ENCODE measurements around the gene RNF187. TPM values are rescaled to one million over a fixed set of nuclear protein-coding genes. Genes with fewer than 3 reads are reported as not detected.
"Not testable (repeated sequence)": the region's sequence is repeated elsewhere in the genome, so short reads cannot be mapped to it uniquely, and the experiment has no call there.

The RNF187 gene
- total and polyA plus RNA-seq, 2 donors (not counting 1 experiment from before 2014, with no cell fraction given), result 46.1 to 89.5 TPM

GRCh38 chr1:228465141-228465540 lies 22.0 kb upstream of the RNF187 start:
- no peak for DNase-seq (ENCODE audit: low read depth in 2 of 2)
- Histone ChIP-seq H3K27ac (ENCODE audit: insufficient read depth, low read length) (no peak overlapping the region), H3K9ac (ENCODE audit: insufficient read depth, low read length) (no peak overlapping the region)

GRCh38 chr1:228465571-228466146 lies 21.5 kb upstream of the RNF187 start:
- Histone ChIP-seq H3K9ac (ENCODE audit: insufficient read depth, low read length) (no peak overlapping the region), H3K4me1 (ENCODE audit: control insufficient read depth, extremely low read depth, insufficient read depth, low read length) (no peaks in the 10 kb centered on the region), H3K36me3 (ENCODE audit: control insufficient read depth, insufficient read depth, low read length) (no peaks in the 10 kb centered on the region), H3K27me3 (ENCODE audit: control insufficient read depth, insufficient read depth, low read length) (peaks cover 24% of the 10 kb centered on the region), H3K79me2 (ENCODE audit: control insufficient read depth, insufficient read depth, low read length) (no peaks in the 10 kb centered on the region), H3K4me2 (ENCODE audit: extremely low read depth, insufficient read depth, low read length) (no peak overlapping the region), H3K4me3 (replicated peaks in 1 of 4; ENCODE audit: control extremely low read depth in 1 of 4, insufficient read depth in 1 of 4, low read depth in 3 of 4, low read length in 4 of 4) (no peak overlapping the region), H3K9me3 (ENCODE audit: control insufficient read depth, insufficient read depth, low read depth, low read length) (no peaks in the 10 kb centered on the region), H3K27ac (ENCODE audit: insufficient read depth, low read length) (no peak overlapping the region), H2AFZ (ENCODE audit: low read length) (no peak overlapping the region), H4K20me1 (ENCODE audit: control insufficient read depth, extremely low read depth, insufficient read depth, low read length) (no peaks in the 10 kb centered on the region)
- DNase-seq (ENCODE audit: low read depth in 2 of 2), result no peak
- TF ChIP-seq, protein P1, sequence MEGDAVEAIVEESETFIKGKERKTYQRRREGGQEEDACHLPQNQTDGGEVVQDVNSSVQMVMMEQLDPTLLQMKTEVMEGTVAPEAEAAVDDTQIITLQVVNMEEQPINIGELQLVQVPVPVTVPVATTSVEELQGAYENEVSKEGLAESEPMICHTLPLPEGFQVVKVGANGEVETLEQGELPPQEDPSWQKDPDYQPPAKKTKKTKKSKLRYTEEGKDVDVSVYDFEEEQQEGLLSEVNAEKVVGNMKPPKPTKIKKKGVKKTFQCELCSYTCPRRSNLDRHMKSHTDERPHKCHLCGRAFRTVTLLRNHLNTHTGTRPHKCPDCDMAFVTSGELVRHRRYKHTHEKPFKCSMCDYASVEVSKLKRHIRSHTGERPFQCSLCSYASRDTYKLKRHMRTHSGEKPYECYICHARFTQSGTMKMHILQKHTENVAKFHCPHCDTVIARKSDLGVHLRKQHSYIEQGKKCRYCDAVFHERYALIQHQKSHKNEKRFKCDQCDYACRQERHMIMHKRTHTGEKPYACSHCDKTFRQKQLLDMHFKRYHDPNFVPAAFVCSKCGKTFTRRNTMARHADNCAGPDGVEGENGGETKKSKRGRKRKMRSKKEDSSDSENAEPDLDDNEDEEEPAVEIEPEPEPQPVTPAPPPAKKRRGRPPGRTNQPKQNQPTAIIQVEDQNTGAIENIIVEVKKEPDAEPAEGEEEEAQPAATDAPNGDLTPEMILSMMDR (conservative IDR thresholded peaks at IDR 0.05 in 1 of 2, IDR thresholded peaks at IDR 0.05 in 1 of 2; ENCODE audit: low read depth in 1 of 2, low read length in 2 of 2), result no peak

More at GRCh38 chr1:228465141-228465540, 22.0 kb upstream of the RNF187 start:
- no peaks in the 10 kb centered on the region for H3K36me3 ChIP-seq (ENCODE audit: control insufficient read depth, insufficient read depth, low read length)
- H3K27me3 ChIP-seq (ENCODE audit: control insufficient read depth, insufficient read depth, low read length), result peaks cover 22% of the 10 kb centered on the region
- no peaks in the 10 kb centered on the region for H4K20me1 ChIP-seq (ENCODE audit: control insufficient read depth, extremely low read depth, insufficient read depth, low read length)
- H3K4me2 ChIP-seq (ENCODE audit: extremely low read depth, insufficient read depth, low read length), result peak overlapping the region; percentile 81
- H3K9me3 ChIP-seq (ENCODE audit: control insufficient read depth, insufficient read depth, low read depth, low read length), result no peaks in the 10 kb centered on the region
- H2AFZ ChIP-seq (ENCODE audit: low read length), result peak overlapping the region; percentile 36
- H3K4me3 ChIP-seq (replicated peaks in 1 of 4; ENCODE audit: control extremely low read depth in 1 of 4, insufficient read depth in 1 of 4, low read depth in 3 of 4, low read length in 4 of 4), result peak overlapping the region; percentile 34 to 69 (median 48)
- no peaks in the 10 kb centered on the region for H3K4me1 ChIP-seq (ENCODE audit: control insufficient read depth, extremely low read depth, insufficient read depth, low read length)
- no peaks in the 10 kb centered on the region for H3K79me2 ChIP-seq (ENCODE audit: control insufficient read depth, insufficient read depth, low read length)
- no peak for TF ChIP-seq EZH2 (IDR thresholded peaks at IDR 0.05; ENCODE audit: low read length, missing control alignments)
- TF ChIP-seq, protein P1 (conservative IDR thresholded peaks at IDR 0.05 in 1 of 2, IDR thresholded peaks at IDR 0.05 in 1 of 2; ENCODE audit: low read depth in 1 of 2, low read length in 2 of 2), result no peak

DNA sequence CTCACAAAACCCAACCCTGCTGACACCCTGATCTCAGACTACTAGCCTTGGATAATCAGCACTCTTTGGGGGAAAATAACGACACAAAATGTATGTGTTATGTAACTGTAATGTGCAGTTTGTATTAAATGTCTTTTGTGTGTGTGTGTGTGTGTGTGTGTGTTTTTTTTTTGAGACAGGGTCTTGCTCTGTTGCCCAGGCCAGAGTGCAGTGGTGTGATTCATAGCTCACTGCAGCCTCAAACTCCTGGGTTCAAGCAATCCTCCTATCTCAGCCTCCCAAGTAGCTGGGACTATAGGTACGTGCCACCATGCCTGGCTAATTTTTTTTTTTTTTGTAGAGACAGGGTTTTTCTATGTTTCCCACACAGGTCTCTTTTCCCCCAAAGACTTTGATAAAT lies 19.0 kb upstream of the RNF187 start:
- not testable (repeated sequence) for H3K4me2 ChIP-seq (ENCODE audit: extremely low read depth, insufficient read depth, low read length); H2AFZ ChIP-seq (ENCODE audit: low read length); H3K4me3 ChIP-seq (replicated peaks in 1 of 4; ENCODE audit: control extremely low read depth in 1 of 4, insufficient read depth in 1 of 4, low read depth in 3 of 4, low read length in 4 of 4); H3K79me2 ChIP-seq (ENCODE audit: control insufficient read depth, insufficient read depth, low read length); H3K36me3 ChIP-seq (ENCODE audit: control insufficient read depth, insufficient read depth, low read length); H4K20me1 ChIP-seq (ENCODE audit: control insufficient read depth, extremely low read depth, insufficient read depth, low read length); H3K4me1 ChIP-seq (ENCODE audit: control insufficient read depth, extremely low read depth, insufficient read depth, low read length); H3K27ac ChIP-seq (ENCODE audit: insufficient read depth, low read length); DNase-seq (ENCODE audit: low read depth in 2 of 2); H3K9me3 ChIP-seq (ENCODE audit: control insufficient read depth, insufficient read depth, low read depth, low read length); H3K9ac ChIP-seq (ENCODE audit: insufficient read depth, low read length)
- H3K27me3 ChIP-seq (ENCODE audit: control insufficient read depth, insufficient read depth, low read length), result peaks cover 24% of the 10 kb centered on the region

All from fibroblast of lung (primary cell).